Stimulated activated CD4-positive, alpha-beta T cell treated with anti-CD3 and anti-CD28 coated beads, Interleukin-2, amount 100 ng/mL, for 48 hours (primary cell): ENCODE data around the gene DCDC2C.

Experiments
- DNase-seq, 2 donors: peaks; one replicate each; pipeline ENCODE4 v3.0.0-alpha.2; 2020

The DCDC2C gene

DNA sequence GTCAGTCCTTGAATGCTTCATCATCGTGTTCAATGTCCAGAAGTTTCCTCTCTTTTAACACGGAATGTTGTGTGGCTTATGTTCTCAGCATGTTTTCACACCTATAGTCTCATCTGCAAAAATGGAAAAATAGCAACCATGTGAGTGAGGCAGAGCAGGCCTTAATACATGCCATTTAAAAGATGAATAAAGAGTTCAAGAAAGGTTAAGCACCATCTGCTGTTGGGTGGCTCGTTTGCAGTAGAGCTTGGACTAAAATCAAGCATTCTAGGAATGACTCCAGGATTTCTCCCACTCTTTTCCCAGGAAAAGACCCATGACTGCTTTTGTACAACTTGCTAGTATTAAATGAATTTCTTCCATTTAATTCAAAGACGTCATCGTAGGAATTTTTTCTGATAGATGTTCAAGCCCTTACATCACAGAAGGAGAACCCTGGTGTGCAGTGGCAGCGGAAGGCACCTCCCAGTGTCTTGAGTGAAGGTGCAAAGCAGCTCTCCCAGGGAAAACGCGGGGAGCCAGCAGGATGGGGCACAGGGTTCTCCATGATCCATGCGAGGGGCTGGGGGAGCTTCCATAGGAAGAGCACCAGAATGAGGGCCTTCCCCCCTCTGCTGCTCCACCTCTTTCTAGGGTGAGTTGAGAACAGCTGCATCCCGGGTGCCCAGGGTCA lies 9.6 kb downstream of the DCDC2C start:
- DNase-seq, result no peak

DNA sequence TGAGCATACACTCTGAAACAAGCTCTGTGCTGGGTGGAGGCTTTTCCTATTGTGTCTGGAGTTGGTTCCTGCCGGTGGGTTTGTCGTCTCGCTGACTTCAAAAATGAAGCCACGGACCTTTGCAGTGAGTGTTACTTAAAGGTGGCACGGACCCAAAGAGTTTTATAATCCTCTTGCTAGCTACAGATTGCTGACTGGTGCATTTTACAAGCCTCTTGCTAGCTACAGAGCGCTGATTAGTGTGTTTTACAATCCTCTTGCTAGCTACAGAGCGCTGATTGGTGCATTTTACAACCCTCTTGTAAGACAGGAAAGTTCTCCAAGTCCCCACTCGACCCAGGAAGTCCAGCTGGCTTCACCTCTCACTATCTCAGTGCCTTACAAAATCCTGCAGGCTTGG lies 15.3 kb downstream of the DCDC2C start:
- DNase-seq, result no peak

DNA sequence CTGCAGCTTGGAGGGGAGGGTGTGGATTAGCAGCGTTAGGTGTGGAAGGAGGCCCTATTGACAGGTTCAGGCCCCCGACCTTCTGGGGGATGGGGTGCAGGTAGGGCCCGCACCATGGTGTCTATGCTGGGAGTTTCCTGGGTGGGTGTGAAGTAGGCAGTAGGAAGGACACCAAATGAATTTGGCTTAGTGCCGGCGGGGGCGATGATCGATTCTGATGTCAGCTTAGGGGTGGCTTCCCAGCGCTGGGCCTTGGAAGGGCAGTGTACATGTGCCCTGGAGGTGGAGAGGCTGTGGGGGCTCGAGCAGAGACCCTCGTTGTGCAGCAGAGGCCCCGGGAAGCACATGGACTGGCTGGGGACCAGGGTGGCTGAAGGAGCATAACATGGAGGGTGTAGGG lies 21.6 kb downstream of the DCDC2C start:
- DNase-seq, result no peak

DNA sequence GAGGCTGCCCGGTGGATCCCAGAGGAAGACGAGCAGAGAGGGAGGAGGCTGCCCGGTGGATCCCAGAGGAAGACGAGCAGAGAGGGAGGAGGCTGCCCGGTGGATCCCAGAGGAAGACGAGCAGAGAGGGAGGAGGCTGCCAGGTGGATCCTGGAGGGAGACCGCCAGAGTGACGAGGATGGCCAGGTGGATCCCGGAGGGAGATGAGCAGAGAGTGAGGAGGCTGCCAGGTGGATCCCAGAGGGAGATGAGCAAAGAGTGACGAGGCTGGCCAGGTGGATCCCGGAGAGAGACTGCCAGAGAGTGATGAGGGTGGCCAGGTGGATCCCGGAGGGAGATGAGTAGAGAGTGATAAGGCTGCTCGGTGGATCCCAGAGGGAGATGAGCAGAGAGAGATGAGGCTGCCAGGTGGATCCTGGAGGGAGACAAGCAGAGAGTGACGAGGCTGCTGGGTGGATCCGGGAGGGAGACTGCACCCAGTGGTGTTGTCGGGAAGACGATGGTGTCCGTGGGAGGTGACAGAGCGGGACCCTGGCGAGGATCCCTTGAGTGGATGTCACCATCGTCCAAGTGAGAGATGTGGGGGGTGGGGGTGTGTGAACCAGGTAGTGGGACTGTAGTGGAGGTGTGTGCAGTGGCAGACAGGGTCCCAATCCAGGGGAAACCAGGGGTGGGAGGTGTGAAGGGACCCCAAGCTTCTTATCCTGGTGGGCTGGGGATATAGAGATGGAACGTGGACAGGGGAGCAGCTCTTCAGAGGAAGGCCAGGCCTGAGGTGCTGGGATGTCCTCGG lies 22.3 kb downstream of the DCDC2C start:
- DNase-seq, result no peak

DNA sequence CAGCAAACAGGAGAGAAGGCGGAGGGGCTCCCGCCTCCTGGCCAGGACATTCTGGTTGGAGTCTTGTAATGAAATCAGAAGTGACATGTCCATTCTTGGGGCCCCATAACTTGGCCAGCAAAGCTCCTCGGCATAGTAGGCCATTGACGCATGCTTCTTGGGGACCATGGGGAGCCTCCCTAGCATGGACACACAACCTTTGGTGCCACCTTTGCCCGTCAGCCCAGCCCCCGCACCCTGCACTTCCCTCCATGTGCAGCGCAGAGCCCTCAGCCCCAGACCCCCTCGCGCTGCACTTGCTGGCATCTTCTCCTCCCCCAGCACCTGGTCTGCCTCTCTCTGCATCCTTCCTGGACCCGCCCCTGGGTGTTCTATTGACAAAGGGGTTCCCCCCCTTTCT lies 23.1 kb downstream of the DCDC2C start:
- DNase-seq, result no peak

DNA sequence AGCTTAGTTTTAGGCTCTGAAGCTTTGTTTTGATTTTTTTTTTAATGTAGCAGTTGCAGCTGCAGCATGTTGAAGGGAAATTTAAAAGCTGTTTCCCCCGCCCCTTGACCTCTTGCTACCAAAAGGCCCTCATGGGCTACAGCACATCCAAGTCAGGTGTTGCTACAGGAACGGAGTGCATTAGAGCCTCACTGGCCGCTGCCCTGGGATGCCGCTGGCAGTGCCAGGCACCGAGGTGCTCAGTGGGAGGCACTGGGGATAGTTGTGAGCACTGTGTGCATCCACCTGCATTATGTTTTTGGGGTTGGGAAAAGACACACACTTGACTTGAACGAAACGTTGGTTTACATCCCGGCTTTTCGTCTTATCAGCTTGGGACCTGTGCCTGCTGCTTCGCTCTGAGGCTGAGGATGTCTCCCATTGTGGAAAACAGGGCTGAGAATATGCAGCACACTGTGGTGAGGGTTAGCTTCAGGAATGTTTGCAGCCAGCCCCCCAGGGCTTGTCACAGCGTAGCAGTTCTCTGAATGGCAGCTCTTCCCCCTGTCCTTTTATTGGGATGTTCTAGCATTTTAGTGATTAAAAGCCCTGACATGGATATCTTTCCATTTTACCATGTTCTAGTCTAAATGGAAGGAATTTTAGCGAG lies 24.1 kb downstream of the DCDC2C start:
- no peak for DNase-seq

DNA sequence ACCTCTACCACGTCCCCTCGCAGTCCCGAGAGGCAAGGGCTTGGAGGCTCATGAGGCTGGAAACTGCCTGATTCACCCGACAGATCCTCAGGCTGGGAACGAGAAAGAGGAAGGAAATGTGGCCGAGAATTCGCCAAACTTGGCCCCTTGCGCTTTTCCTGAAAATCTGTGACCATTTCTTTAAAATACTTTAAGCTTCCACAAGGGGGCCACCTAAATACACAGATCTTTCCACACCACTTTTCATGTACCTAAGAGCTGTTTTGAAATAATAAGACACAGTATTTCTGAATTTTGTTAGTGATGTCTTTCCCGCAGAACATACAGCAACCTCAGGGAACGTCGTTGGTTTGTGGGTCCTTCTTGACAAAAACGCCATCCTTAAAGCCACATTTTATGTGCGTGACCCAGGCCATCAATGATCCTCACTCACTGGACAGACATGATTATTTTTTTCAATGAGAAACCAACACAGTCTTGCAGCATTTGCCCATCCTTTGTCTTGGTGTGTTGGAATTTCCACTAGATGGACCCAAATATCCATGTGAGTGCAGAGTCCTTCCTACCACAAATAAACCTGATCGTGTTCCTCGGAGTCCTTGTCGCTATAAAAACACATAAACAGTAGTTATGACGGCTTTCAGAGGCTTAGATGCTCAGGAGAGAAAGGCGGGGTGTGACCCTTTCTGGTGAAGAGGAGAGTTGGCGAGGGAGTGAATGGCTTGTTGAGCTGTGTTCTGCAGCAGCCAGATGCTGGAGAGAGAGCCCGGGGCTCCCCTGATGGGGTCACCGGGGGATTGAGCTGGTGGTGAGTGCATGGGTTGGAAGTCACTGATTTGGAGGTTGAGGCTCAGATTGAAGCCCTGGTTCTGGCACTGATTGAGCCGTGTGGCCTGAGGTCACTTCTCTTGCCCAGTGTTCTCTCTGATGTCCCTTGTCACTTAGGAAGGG lies 25.0 kb downstream of the DCDC2C start:
- no peak for DNase-seq

DNA sequence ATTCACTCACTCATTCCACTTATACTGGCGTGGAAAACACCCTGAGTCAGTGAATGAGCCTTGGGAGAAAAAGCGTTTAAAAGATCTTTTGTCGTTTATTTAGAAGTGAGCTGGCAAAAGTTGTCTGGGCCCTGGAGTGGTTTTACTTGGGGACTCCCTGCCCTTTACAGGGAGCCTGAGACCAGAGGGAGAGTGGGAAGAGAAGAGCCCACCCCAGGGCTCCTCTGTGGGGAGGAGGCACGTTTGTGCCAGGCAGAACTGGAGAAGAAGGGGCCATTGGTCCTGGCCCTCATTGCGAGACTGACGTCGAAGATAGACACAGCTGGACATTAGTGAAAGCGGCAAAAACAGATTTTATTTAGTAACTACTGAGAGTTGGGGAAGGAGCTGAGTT lies 25.7 kb downstream of the DCDC2C start:
- no peak for DNase-seq

DNA sequence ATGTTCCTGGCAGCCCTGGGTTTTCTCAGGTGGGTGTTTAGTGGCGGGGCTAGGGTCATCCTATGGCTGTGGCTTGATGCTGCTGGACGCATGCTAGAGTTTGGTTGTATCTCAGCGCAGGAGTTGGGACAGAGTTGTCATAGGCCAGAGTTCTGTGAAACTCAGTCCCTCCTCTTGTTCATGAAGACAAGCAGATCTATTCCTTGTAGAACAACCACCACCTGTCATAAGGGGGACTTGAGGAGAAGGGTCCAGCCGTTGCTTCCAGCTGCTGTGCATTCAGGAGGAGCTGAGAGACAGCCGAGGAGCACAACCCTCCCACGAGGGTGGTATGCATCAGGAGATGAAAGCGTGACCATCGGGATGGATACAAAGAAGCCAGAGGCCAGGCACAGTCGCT lies 26.4 kb downstream of the DCDC2C start:
- no peak for DNase-seq

DNA sequence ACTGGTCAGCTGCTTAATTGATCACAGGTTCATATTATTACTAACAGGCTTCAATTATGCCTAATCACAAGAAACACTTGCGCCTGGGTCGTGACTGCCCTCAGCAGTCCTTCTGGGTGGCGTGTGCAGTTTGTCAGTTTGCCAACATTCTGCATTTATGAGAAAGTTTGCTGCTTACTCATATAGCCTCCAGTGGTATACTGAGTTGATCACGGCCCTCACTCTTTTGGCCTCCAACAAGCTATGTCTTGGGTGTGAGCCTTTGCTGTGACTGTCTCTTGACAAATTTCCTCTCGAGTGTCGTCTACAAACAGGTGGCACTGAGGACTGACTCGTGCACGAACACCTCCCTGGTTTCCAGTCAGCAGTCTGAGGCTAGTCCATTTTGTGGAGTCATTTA lies 27.3 kb downstream of the DCDC2C start:
- no peak for DNase-seq

DNA sequence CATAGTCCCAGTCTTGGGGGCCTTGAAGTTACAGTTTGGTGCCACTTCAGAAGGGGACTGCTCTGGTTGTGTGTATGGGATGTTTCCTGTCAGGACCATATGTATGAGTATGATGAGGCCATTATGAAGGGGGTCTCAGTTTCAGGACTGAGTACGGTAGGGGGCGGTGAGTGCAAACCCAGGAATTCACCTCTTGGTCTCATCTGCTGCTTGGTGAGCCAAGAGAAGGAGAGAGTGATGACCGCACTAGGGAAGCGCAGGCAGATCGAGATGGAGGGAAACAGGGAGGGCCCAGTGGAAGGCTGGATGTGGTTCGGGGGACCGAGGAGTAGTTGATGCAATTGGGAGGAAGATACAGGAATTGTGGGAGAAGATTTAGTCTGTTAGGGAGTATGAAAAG lies 28.5 kb downstream of the DCDC2C start:
- no peak for DNase-seq

DNA sequence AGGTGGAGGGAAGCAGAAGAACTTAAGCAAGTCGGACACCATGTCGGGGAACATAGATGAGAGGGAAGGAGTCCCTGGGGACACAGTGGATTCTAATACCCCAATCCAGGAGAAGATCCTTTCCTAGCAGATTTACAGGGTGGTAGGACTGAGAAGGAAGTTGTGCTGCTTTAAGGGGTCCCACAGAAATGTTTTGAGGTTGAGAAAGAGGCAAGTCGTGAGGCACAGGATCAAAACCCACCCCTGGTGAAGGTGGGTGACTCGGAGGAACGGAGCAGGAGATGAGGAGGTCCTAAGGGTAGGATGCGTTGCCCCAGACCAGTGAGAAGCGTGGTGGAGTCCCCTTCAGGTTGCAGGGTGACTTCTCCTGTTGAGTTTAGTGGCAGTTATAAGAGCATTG lies 32.7 kb downstream of the DCDC2C start:
- DNase-seq, result no peak

DNA sequence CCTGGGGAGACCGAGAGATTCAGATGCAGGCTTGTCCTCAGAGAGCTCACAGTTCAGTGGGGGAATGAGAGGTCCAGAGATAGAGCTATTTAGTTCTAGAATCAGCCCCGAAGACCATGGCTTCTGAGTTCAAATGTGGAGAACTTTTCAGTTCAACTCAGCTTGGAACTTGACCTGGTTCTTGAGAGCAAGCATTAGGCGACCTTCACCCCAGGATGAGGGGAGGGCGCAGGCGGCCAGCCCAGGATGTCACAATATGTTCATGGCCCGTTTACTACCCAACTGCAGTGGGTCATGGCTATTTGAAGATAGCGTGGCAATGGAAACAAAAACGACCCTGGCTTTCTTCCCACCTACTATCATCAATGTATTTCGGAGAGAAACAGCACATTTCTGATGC lies 33.8 kb downstream of the DCDC2C start:
- DNase-seq, result no peak

DNA sequence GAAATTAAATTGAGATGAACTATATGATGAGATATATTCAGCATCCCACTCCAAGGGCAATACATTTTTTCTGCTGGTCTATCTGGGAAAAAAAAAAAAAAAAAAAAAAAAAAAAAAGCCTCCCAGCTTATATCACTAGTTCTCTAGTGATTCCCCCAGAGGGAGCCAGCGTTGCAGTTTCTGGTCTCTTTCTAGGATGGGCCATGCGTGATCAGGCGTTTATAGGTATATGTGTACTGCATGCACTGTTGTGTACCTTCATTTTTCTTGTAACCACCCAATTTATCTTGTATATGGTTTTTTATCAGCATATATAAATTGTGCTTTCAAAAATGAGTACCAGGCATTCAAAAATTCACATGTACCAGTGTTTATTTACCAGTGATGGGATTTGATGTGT lies 35.1 kb downstream of the DCDC2C start:
- no peak for DNase-seq

DNA sequence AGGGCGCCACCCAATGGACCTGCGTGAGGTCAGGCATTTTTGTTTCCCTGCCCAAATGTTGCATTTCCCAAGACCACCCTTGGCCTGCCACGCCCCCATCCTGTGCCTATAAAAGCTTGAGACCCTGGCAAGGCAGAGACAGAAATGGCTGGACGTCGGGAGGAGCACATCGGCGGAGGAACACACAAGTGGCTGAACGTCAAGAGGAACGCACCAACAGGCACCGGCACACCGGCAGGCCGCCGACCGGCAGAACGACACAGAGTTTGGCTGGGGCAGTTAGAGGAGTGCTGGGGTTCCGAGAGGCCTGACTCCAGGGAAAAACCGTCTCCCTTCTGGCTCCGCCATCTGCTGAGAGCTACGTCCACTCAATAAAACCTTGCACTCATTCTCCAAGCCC lies 35.9 kb downstream of the DCDC2C start:
- DNase-seq, result no peak

DNA sequence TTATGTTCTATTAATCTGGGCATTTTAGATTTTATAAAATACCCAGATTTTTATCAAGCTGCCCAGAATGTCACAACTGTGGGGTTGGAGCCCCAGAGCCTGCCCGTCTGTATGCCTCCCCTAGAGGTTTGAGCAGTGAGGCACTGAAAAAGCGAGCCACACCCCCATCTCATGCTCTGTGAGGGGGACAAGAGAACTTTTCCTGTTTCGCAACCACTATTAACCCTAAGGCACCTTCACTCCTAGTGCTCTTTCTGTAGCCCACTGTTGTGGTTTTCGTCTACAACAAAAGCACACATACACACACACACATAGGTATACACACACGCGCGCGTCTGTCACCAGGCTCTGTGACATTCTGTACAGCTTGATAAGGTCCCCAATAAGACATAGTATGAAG lies 38.0 kb downstream of the DCDC2C start:
- no peak for DNase-seq

DNA sequence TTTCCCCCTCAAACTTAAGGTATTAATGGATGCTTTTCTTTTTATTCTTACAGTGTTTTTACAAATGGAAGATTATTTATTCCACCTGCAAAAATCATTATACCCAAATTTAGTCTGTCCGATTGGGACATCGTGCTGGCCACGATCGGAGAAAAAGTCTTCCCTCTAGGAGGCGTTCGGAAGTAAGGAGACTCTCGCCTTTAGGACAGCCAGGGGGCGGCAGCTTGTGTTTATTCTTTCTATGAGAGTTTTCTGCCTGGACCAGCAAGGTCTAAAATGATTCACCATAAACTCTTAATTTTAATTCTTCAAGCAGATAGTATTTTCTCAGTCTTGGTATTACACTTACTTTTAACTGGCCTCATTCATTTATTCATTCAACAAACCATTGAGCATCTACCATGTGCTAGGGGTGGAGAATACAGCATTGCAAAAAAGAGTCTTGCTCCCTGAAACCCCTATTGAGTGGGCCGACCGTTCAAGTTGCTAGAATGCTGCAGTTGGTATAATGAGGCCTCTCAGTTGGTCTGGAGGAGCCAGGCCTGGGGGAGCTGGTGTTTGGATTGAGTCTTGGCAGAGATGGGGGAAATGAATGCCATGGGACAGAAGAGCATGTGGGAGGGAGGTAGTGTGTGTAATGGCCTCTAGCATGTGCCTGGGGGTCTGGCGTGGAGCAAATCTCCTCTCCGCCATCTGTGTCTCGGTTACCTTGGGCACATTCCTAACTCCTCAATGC lies 38.7 kb downstream of the DCDC2C start:
- DNase-seq, result no peak

DNA sequence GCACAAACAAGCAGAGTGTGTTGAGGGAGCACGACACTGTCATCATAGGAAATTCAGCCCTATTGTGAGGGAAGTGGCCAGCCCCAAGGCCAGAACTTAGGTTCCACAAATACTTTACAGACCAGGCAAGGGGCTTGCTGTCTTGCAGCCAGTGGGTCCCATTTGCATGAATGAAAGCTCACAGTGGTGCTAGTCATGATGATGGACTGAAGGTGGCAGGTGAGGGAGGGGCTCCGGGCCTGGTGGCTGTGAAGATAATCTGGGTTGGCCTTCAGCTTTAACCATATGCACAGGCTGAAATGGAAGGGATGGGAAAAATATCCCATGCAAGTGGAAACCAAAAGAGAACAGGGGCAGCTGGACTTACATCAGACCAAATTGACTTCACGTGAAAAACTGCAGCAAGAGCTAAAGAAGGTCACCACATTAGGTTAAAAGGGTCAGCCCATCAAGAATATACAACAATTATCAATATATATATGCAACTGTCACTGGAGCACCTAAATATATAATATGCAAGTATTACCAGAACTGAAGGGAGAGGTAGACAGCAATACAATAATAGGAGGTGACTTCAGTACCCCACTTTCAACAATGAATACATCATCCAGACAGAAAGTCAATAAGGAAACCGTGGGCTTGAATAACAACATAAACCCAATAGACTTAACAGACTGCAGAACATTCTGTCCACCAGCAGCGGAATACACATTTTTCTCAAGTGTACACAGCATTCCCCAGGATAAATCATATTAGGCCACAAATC lies 39.6 kb downstream of the DCDC2C start:
- no peak for DNase-seq

DNA sequence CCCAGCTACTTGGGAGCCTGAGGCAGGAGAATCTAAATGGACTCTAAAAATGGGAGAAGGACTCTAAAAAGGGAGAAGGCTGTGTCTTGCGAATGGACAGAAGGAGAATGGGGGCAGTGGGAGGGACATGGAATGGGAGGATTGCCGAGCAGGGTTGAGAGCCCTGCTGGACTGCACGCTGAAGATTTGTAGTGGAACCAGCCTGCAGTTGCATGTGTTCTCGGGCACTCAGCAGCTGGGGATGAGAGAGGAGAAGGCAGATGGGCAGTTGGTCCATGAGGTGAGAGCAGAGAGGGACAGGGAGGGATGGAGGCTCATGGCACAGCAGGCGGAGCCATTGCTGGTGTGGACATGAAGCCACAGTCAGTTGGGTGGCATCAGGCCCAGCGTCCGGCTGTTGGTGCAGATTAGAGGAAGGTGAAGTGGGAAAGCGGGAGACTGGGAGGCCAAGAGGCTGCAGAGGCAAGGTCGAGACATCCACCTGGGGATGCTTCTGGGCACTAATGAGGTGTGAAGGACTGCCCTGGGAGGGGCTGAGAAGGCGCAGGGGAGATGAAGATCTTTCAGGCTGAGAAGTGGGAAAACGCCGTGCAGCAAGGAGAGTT lies 40.7 kb downstream of the DCDC2C start:
- DNase-seq, result no peak

DNA sequence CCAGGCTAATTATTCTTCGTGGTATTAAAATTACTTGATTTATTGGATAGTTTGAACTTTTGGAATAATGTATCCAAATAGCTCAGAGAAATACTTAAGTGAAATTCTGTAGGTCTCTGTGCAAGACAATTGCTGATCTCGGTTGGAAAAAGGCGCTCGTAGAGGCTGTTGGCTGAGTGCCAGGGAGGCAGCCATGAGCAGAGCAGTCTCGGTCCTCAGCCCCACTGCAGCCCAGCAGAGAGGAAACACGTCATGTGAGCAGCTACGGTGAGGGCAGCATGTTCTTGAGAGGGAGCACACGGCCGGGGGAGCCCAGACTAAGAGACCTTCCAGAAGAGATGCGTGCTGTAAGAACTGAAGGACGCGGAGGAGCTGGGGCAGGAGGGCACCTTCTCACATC lies 42.5 kb downstream of the DCDC2C start:
- no peak for DNase-seq

DNA sequence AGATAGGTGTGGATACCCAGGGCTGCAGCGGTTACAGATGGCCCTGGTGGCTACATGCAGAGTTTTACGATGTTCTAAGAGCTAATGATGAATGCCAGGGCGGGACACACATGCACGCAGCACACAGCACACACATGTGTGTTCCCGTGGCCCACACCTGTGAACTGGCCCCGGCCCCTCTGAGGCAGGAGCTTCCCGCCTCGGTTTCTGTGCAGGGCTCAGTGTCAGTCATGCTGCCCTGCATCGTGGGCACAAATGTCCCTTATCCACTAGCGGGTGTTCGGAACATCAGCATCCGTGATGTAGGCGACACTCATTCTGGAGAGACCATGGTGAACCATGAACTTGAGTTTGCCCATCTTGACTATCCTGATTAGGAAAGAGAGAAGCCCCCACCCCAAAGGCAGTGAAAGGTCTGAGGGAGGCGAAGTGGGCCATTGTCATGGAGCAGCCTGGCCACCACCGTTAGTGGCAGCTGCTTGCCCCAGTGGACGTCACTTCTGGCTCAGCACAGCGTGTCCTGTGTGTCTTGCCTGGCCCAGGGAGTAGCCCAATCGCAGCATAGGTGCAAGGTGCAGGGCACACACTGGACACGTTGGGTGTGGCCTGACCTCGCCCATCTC lies 43.8 kb downstream of the DCDC2C start:
- no peak for DNase-seq
